IMR-90 (cell line): ENCODE results near the gene ERN1. TPM values are rescaled to one million over a fixed set of nuclear protein-coding genes. Genes with fewer than 3 reads are reported as not detected.
A peak's percentile ranks its signal among the peaks of the same experiment; 100 is the strongest.

ENCODE experiments used
- ATAC-seq: fragments of 200-7000 bp; cut with Tn5 transposase; 2 replicates; pipeline ENCODE4 v1.9.1; 2020; ENCODE audit warnings: low read depth, mild to moderate bottlenecking, moderate library complexity
- BruUV-seq: library from RNA; stranded (reverse); fragments of 400-500 nt; replicated peaks from 2 replicates; lab custom pipeline; 2021; lab: Mats Ljungman, UMichigan
- CTCF ChIA-PET: fragments of 300-600 bp; formaldehyde crosslinking; extraction: SDS; loops from one replicate; lab custom pipeline; 2021; ENCODE audit warnings: antibody characterized with exemption; lab: Yijun Ruan, JAX
- POLR2A ChIA-PET: fragments of 300-600 bp; sonication (Branson Sonifier 250); formaldehyde crosslinking; loops from one replicate; lab custom pipeline; 2022; ENCODE audit warnings: antibody characterized with exemption; ENCODE audit not compliant: unreplicated experiment; lab: Charles Lee
- DNase-seq: peaks from one replicate; pipeline ENCODE4 v3.0.0; 2013
- H2AFZ ChIP-seq: replicated peaks from 2 replicates; pipeline ENCODE3; 2013; ENCODE audit warnings: low read length, mild to moderate bottlenecking; ENCODE audit not compliant: poor library complexity
- H2AK5ac ChIP-seq: 2 replicates; pipeline ENCODE4 v1.6.1; 2013; ENCODE audit warnings: low read depth, low read length, inconsistent platforms
- H2AK9ac ChIP-seq: replicated peaks from 2 replicates; pipeline ENCODE3; 2013; ENCODE audit warnings: mild to moderate bottlenecking, low read depth, low read length, moderate library complexity; ENCODE audit not compliant: poor library complexity
- H2BK120ac ChIP-seq: 2 replicates; pipeline ENCODE4 v1.6.1; 2013; ENCODE audit warnings: low read depth, low read length, inconsistent platforms
- H2BK15ac ChIP-seq: 3 replicates; pipeline ENCODE4 v1.6.1; 2013; ENCODE audit warnings: low read depth, low read length, inconsistent platforms
- H2BK20ac ChIP-seq: 2 replicates; pipeline ENCODE4 v1.6.1; 2013; ENCODE audit warnings: low read depth, mild to moderate bottlenecking, inconsistent platforms, low read length, moderate library complexity
- H2BK5ac ChIP-seq: 2 replicates; pipeline ENCODE4 v1.6.1; 2013; ENCODE audit warnings: mild to moderate bottlenecking, low read depth, low read length, inconsistent platforms; ENCODE audit not compliant: poor library complexity, severe bottlenecking
- H3K14ac ChIP-seq: replicated peaks from 2 replicates; pipeline ENCODE4 v1.6.1; 2013; ENCODE audit warnings: low read depth, low read length, inconsistent platforms
- H3K18ac ChIP-seq: 2 replicates; pipeline ENCODE4 v1.6.1; 2013; ENCODE audit warnings: low read depth, low read length, control low read depth
- H3K23ac ChIP-seq: 2 replicates; pipeline ENCODE4 v1.6.1; 2013; ENCODE audit warnings: low read depth, low read length, inconsistent platforms
- H3K27ac ChIP-seq: 2 replicates; pipeline ENCODE4 v1.5.1; 2013; ENCODE audit warnings: mild to moderate bottlenecking, control low read depth, low read length; ENCODE audit not compliant: insufficient read depth
- H3K27me3 ChIP-seq: 2 replicates; pipeline ENCODE4 v1.6.1; 2013; ENCODE audit warnings: low read length; ENCODE audit not compliant: control insufficient read depth, insufficient read depth
- H3K36me3 ChIP-seq: 2 replicates; pipeline ENCODE4 v1.6.1; 2013; ENCODE audit warnings: low read length, mixed read lengths; ENCODE audit not compliant: control insufficient read depth, insufficient read depth
- H3K4ac ChIP-seq: 2 replicates; pipeline ENCODE4 v1.6.1; 2013; ENCODE audit warnings: low read depth, low read length, inconsistent platforms
- H3K4me1 ChIP-seq: 2 replicates; pipeline ENCODE4 v1.6.1; 2013; ENCODE audit warnings: low read length, mixed read lengths; ENCODE audit not compliant: control insufficient read depth, insufficient read depth
- H3K4me2 ChIP-seq: 2 replicates; pipeline ENCODE4 v1.6.1; 2013; ENCODE audit warnings: low read depth, mild to moderate bottlenecking, control low read depth, low read length, moderate library complexity
- H3K4me3 ChIP-seq: 2 replicates; pipeline ENCODE4 v1.5.1; 2013; ENCODE audit warnings: low read depth, mild to moderate bottlenecking, control low read depth, low read length, moderate library complexity; ENCODE audit not compliant: insufficient read depth
- H3K56ac ChIP-seq: 2 replicates; pipeline ENCODE4 v1.6.1; 2013; ENCODE audit warnings: low read length, inconsistent platforms; ENCODE audit not compliant: insufficient read depth; ENCODE audit errors: extremely low read depth
- H3K79me1 ChIP-seq, 2 experiments: 2 replicates each; pipeline ENCODE4 v1.6.1; 2013; ENCODE audit warnings: low read length in 2 of 2, inconsistent platforms in 1 of 2, low read depth in 1 of 2
- H3K9ac ChIP-seq: 2 replicates; pipeline ENCODE4 v1.6.1; 2013; ENCODE audit warnings: low read depth, low read length, control low read depth
- H3K9me1 ChIP-seq: 2 replicates; pipeline ENCODE4 v1.6.1; 2013; ENCODE audit warnings: low read length, inconsistent platforms; ENCODE audit not compliant: insufficient read depth
- H3K9me3 ChIP-seq: 2 replicates; pipeline ENCODE4 v1.6.1; 2013; ENCODE audit warnings: low read length; ENCODE audit not compliant: control insufficient read depth, insufficient read depth
- H4K20me1 ChIP-seq: 2 replicates; pipeline ENCODE4 v1.6.1; 2013; ENCODE audit warnings: low read length, inconsistent platforms; ENCODE audit not compliant: insufficient read depth
- H4K5ac ChIP-seq: 2 replicates; pipeline ENCODE4 v1.6.1; 2013; ENCODE audit warnings: mild to moderate bottlenecking, low read depth, low read length, control low read depth
- H4K8ac ChIP-seq, 2 experiments: 2 replicates each; pipeline ENCODE4 v1.6.1; 2013; ENCODE audit warnings: low read depth in 2 of 2, low read length in 2 of 2, control low read depth in 1 of 2, inconsistent platforms in 1 of 2
- H4K91ac ChIP-seq: 2 replicates; pipeline ENCODE4 v1.6.1; 2013; ENCODE audit warnings: low read depth, low read length, inconsistent platforms; ENCODE audit not compliant: insufficient read depth
- BHLHE40 ChIP-seq: fragments of 150-350 bp; IDR thresholded peaks from 2 replicates; pipeline ENCODE4 v1.6.1; 2016; ENCODE audit warnings: mild to moderate bottlenecking, low read depth, low read length
- CEBPB ChIP-seq: IDR thresholded peaks from 2 replicates; pipeline ENCODE4 v1.6.1; 2012; ENCODE audit warnings: low read depth, low read length, improper control_type of control experiment
- CHD1 ChIP-seq: IDR thresholded peaks from 2 replicates; pipeline ENCODE4 v1.6.1; 2012; ENCODE audit warnings: low read depth, low read length, improper control_type of control experiment
- FOS ChIP-seq: fragments of 150-350 bp; IDR thresholded peaks from 2 replicates; pipeline ENCODE4 v1.6.1; 2016; ENCODE audit warnings: low read depth, low read length
- MAFK ChIP-seq: IDR thresholded peaks from 2 replicates; pipeline ENCODE4 v1.6.1; 2012; ENCODE audit warnings: low read depth, low read length, improper control_type of control experiment
- MXI1 ChIP-seq: IDR thresholded peaks from 2 replicates; pipeline ENCODE4 v1.6.1; 2012; ENCODE audit warnings: low read depth, mild to moderate bottlenecking, low read length, moderate library complexity, borderline replicate concordance
- NFE2L2 ChIP-seq: fragments of 150-350 bp; IDR thresholded peaks from 2 replicates; pipeline ENCODE4 v1.6.1; 2016; ENCODE audit warnings: low read depth, mild to moderate bottlenecking, low read length
- POLR2A ChIP-seq: IDR thresholded peaks from 2 replicates; pipeline ENCODE4 v1.6.1; 2012; ENCODE audit warnings: mild to moderate bottlenecking, low read depth, low read length
- RAD21 ChIP-seq: IDR thresholded peaks from 2 replicates; pipeline ENCODE4 v1.6.1; 2012; ENCODE audit warnings: low read length, improper control_type of control experiment
- RCOR1 ChIP-seq: IDR thresholded peaks from 2 replicates; pipeline ENCODE4 v1.6.1; 2012; ENCODE audit warnings: mild to moderate bottlenecking, low read length, improper control_type of control experiment; ENCODE audit not compliant: insufficient replicate concordance
- RFX5 ChIP-seq: IDR thresholded peaks from 2 replicates; pipeline ENCODE4 v1.8.0; 2012; ENCODE audit warnings: low read depth, mild to moderate bottlenecking, low read length, moderate library complexity
- SMC3 ChIP-seq: fragments of 150-350 bp; IDR thresholded peaks from 2 replicates; pipeline ENCODE4 v1.6.1; 2016; ENCODE audit warnings: low read depth, mild to moderate bottlenecking, antibody characterized with exemption, low read length, moderate library complexity
- WGBS, 2 experiments: methylation state at CpG; one replicate each; pipeline versions ENCODE4 v1.1.5 to v1.1.7; 2013; ENCODE audit warnings: missing lambda C conversion rate in 2 of 2; ENCODE audit not compliant: insufficient read length in 1 of 2; ENCODE audit errors: extremely low coverage in 2 of 2; 5-methylcytosine and 5-hydroxymethylcytosine counted together
- dilution Hi-C: fragments of 300-500 bp; cut with HindIII; formaldehyde crosslinking; loops from one replicate; pipeline ENCODE4 v1.14.3; 2018; ENCODE audit warnings: low sequenced_read_pairs; ENCODE audit not compliant: unreplicated experiment
- in situ Hi-C: fragments of 300-500 bp; cut with MboI; formaldehyde crosslinking; loops from 3 replicates; pipeline ENCODE4 v1.14.3; 2019; ENCODE audit warnings: low sequenced_read_pairs, inconsistent platforms, mixed read lengths
- intact Hi-C: fragments of 100-400 bp; cut with micrococcal nuclease; formaldehyde crosslinking; loops from 2 replicates; pipeline ENCODE4 v1.10.0; 2022
- polyA plus RNA-seq, 3 experiments: library from polyadenylated mRNA; depleted of rRNA; stranded (reverse); fragments of >200 nt; gene quantifications; 2 replicates each; pipeline ENCODE4 v1.2.3, GENCODE V29; 2012; ENCODE audit warnings: low replicate concordance in 1 of 3
- total RNA-seq: library from RNA; depleted of rRNA; stranded (reverse); fragments of >200 nt; gene quantifications from 2 replicates; pipeline ENCODE4 v1.2.3, GENCODE V29; 2012
- TF ChIP-seq, protein P1 (sequence below): conservative IDR thresholded peaks from 2 replicates; pipeline ENCODE4 v1.5.1; 2012; ENCODE audit warnings: mild to moderate bottlenecking, low read depth, low read length, improper control_type of control experiment
- TF ChIP-seq, protein P2 (sequence below): fragments of 150-350 bp; IDR thresholded peaks from 2 replicates; pipeline ENCODE4 v1.6.1; 2016; ENCODE audit warnings: low read depth, mild to moderate bottlenecking, low read length, moderate library complexity, borderline replicate concordance

Gene ERN1
- total and polyA plus RNA-seq, 2 of the 4 experiments (the other 2 are of a cell fraction) = 2.7 to 4.1 TPM

DNA sequence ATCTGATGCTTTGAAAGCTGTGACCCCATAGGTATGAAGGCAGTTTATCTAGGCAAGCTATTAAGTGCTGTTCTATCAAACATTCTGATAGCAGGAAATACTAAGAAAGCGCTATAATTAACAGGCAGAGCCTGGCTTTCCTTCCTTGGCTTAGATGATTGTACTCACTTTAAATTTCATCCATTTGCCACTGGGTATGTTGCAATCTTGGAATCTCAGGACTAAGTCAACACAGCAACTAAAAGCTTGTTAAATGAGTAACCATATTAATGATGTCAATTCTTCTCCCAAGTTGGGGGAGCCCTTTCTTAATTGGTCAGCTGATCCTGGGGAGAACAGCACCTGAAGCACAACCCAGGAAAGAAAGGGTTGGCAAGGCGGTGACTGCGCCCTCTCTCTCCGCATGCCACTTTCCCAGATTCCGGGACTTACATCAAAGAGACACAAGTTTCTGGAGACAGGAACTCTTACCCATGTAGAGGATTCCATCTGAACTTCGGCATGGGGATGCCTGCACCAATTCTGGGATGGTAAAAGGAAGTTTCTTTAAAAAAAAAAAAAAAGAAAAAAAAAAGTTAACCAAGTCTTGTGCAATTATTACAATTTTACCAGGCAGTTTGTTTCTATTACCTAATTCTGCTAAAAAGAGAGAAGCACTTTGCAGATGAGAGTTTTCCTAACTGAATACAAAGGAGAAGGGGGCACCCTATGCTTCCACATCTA is 55.1 kb downstream of the ERN1 start:
- DNase-seq (peak; percentile 83), ATAC-seq (peak; percentile 79)
- Histone ChIP-seq H3K4me3 (no peak overlapping the region), H3K23ac (no peak overlapping the region), H3K9ac (no peak overlapping the region), H3K4ac (no peak overlapping the region), H3K14ac (no peak overlapping the region), H3K18ac (peak overlapping the region; percentile 76), H3K27ac (peak overlapping the region; percentile 51; the same call in 1 of the 2 replicates), H3K4me1 (peaks cover 11% of the 10 kb centered on the region), H2BK15ac (0 out of 3 replicates have a peak overlapping the region, but pooled peaks have one; percentile 6), H2BK120ac (no peak overlapping the region; the same call in 1 of the 2 replicates), H3K9me1 (peaks cover 2% of the 10 kb centered on the region; the same call in 1 of the 2 replicates), H3K4me2 (peak overlapping the region; percentile 33; the same call in 1 of the 2 replicates), H2BK5ac (peak overlapping the region; percentile 61), H3K79me1 (no peaks in the 10 kb centered on the region), H2AK5ac (no peak overlapping the region), H4K5ac (peak overlapping the region; percentile 39; the same call in 1 of the 2 replicates), H4K20me1 (no peaks in the 10 kb centered on the region), H3K56ac (no peak overlapping the region), H3K27me3 (no peaks in the 10 kb centered on the region), H3K36me3 (peaks cover 14% of the 10 kb centered on the region), H2AFZ (no peak overlapping the region), H4K91ac (no peak overlapping the region), H3K9me3 (peaks cover 3% of the 10 kb centered on the region), H4K8ac (peak overlapping the region in 1 of 2 experiments; percentile 49; a peak in 1 of 4 replicates), H2BK20ac (peak overlapping the region; percentile 10; the same call in 1 of the 2 replicates), H2AK9ac (no peak overlapping the region)
- BruUV-seq = no TSS peak
- CTCF ChIA-PET = interaction anchor here (0.7 to 1.2 kb wide), 2 partner anchors 10 to 702 kb away, joined by 3 to 4 read pairs; no protein-coding TSS in a partner anchor
- dilution Hi-C loops (no loop called here), in situ Hi-C loops (no loop called here), intact Hi-C loops (no loop called here)
- WGBS, 2 experiments = 60% methylated on average over 1 of the region's 6 CpGs; no CpG with 5 or more reads in 1 of the 2 experiments
- POLR2A ChIA-PET = no interaction called here
- TF ChIP-seq CEBPB = peak; percentile 98
- TF ChIP-seq FOS = 0 out of 2 replicates have a peak, but pooled peaks have one; percentile 12
- no peak for TF ChIP-seq SMC3
- TF ChIP-seq RCOR1 = no peak
- TF ChIP-seq BHLHE40 = no peak
- no peak for TF ChIP-seq MAFK
- no peak for TF ChIP-seq CHD1
- no peak for TF ChIP-seq RAD21
- TF ChIP-seq, protein P1, sequence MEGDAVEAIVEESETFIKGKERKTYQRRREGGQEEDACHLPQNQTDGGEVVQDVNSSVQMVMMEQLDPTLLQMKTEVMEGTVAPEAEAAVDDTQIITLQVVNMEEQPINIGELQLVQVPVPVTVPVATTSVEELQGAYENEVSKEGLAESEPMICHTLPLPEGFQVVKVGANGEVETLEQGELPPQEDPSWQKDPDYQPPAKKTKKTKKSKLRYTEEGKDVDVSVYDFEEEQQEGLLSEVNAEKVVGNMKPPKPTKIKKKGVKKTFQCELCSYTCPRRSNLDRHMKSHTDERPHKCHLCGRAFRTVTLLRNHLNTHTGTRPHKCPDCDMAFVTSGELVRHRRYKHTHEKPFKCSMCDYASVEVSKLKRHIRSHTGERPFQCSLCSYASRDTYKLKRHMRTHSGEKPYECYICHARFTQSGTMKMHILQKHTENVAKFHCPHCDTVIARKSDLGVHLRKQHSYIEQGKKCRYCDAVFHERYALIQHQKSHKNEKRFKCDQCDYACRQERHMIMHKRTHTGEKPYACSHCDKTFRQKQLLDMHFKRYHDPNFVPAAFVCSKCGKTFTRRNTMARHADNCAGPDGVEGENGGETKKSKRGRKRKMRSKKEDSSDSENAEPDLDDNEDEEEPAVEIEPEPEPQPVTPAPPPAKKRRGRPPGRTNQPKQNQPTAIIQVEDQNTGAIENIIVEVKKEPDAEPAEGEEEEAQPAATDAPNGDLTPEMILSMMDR = no peak
- TF ChIP-seq RFX5 = no peak
- TF ChIP-seq NFE2L2 = no peak
- TF ChIP-seq, protein P2, sequence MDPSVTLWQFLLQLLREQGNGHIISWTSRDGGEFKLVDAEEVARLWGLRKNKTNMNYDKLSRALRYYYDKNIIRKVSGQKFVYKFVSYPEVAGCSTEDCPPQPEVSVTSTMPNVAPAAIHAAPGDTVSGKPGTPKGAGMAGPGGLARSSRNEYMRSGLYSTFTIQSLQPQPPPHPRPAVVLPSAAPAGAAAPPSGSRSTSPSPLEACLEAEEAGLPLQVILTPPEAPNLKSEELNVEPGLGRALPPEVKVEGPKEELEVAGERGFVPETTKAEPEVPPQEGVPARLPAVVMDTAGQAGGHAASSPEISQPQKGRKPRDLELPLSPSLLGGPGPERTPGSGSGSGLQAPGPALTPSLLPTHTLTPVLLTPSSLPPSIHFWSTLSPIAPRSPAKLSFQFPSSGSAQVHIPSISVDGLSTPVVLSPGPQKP = no peak
- TF ChIP-seq POLR2A = no peak
- TF ChIP-seq MXI1 = no peak
